Choroid plexus epithelial cell (primary cell): Measurements from ENCODE around the gene SPOCK1.

Experiments used
- DNase-seq: peaks from one replicate; pipeline ENCODE4 v3.0.0-alpha.2; 2010; ENCODE audit warnings: low read depth
- H3K4me3 ChIP-seq: 2 replicates; pipeline ENCODE4 v1.5.1; 2011; ENCODE audit warnings: low read depth, mild to moderate bottlenecking, control low read depth, low read length, moderate library complexity
- CTCF ChIP-seq: conservative IDR thresholded peaks from 2 replicates; pipeline ENCODE4 v1.5.1; 2011; ENCODE audit warnings: low read depth, mild to moderate bottlenecking, control low read depth, inconsistent platforms, low read length, moderate library complexity

The SPOCK1 gene

GRCh38 chr5:137118629-137119028 lies 380.5 kb downstream of the SPOCK1 start:
- TF ChIP-seq CTCF: no peak
- no peak for DNase-seq

GRCh38 chr5:137115152-137115551 lies 384.0 kb downstream of the SPOCK1 start:
- TF ChIP-seq CTCF: no peak
- H3K4me3 ChIP-seq: no peak overlapping the region
- DNase-seq: no peak

More at GRCh38 chr5:137118629-137119028, 380.5 kb downstream of the SPOCK1 start:
- H3K4me3 ChIP-seq: no peak overlapping the region

GRCh38 chr5:137114529-137114928 lies 384.6 kb downstream of the SPOCK1 start:
- no peak overlapping the region for H3K4me3 ChIP-seq
- DNase-seq: peak; percentile 5
- TF ChIP-seq CTCF: no peak

- no peak overlapping the region for H3K4me3 ChIP-seq
- no peak for TF ChIP-seq CTCF
- DNase-seq: no peak
Observed at GRCh38 chr5:137113939-137114338, 385.2 kb downstream of the SPOCK1 start.

GRCh38 chr5:137113161-137113560 lies 386.0 kb downstream of the SPOCK1 start:
- no peak overlapping the region for H3K4me3 ChIP-seq
- no peak for TF ChIP-seq CTCF
- no peak for DNase-seq

- no peak overlapping the region for H3K4me3 ChIP-seq
- DNase-seq: no peak
- TF ChIP-seq CTCF: no peak
Observed at GRCh38 chr5:137105351-137106035, 393.6 kb downstream of the SPOCK1 start.

- TF ChIP-seq CTCF: no peak
- DNase-seq: no peak
Observed at GRCh38 chr5:137101544-137101943, 397.6 kb downstream of the SPOCK1 start.

More at GRCh38 chr5:137101544-137101943, 397.6 kb downstream of the SPOCK1 start:
- H3K4me3 ChIP-seq: no peak overlapping the region
